Upper lobe of left lung (tissue), 6 donors: Measurements from ENCODE around the gene CPA1. TPM values are rescaled to one million over a fixed set of nuclear protein-coding genes. Genes with fewer than 3 reads are reported as not detected.

ENCODE experiments used
- ATAC-seq, 2 donors: fragments of 200-7000 bp; cut with Tn5 transposase; one replicate each; pipeline ENCODE4 v1.9.1; 2022; ENCODE audit warnings: mild to moderate bottlenecking in 2 of 2, moderate library complexity in 2 of 2; ENCODE audit not compliant: low FRiP score in 2 of 2
- DNase-seq, 2 donors: peaks; one replicate each; pipeline ENCODE4 v3.0.0-alpha.2; 2019 to 2020
- H3K27ac ChIP-seq, 4 donors: fragments of 200-600 bp; sonication (generic); one replicate each; pipeline ENCODE4 v1.5.1; 2016 to 2019
- H3K27me3 ChIP-seq, 4 donors: fragments of 200-600 bp; sonication (generic); one replicate each; pipeline ENCODE4 v1.5.1; 2017 to 2019
- H3K36me3 ChIP-seq, 4 donors: fragments of 200-600 bp; sonication (generic); one replicate each; pipeline ENCODE4 v1.5.1; 2016 to 2019
- H3K4me1 ChIP-seq, 4 donors: fragments of 200-600 bp; sonication (generic); one replicate each; pipeline ENCODE4 v1.5.1; 2018 to 2019
- H3K4me3 ChIP-seq, 4 donors: fragments of 200-600 bp; sonication (generic); one replicate each; pipeline ENCODE4 v1.5.1; 2017 to 2019; ENCODE audit warnings: mild to moderate bottlenecking in 2 of 4, moderate library complexity in 1 of 4
- H3K9me3 ChIP-seq, 4 donors: fragments of 200-600 bp; sonication (generic); one replicate each; pipeline ENCODE4 v1.5.1; 2018 to 2019
- CTCF ChIP-seq, 6 experiments: fragments of 450-650 bp in 4 of 6; fragments of 200-600 bp in 2 of 6; sonication (generic) in 2 of 6; IDR thresholded peaks; one replicate each; pipeline ENCODE4 v1.5.1; 2016 to 2019; ENCODE audit warnings: antibody characterized with exemption in 6 of 6
- EP300 ChIP-seq, 4 donors: sonication (generic); formaldehyde crosslinking; IDR thresholded peaks; one replicate each; pipeline ENCODE4 v1.5.1; 2017; ENCODE audit warnings: antibody characterized with exemption in 4 of 4, control low read depth in 2 of 4
- POLR2A ChIP-seq, 4 donors: fragments of 450-650 bp; IDR thresholded peaks; one replicate each; pipeline ENCODE4 v1.5.1; 2016 to 2017; ENCODE audit warnings: antibody characterized with exemption in 4 of 4, mild to moderate bottlenecking in 2 of 4
- POLR2AphosphoS5 ChIP-seq, 2 donors: sonication (generic); formaldehyde crosslinking; IDR thresholded peaks; one replicate each; pipeline ENCODE4 v1.5.1; 2017; ENCODE audit warnings: antibody characterized with exemption in 2 of 2
- WGBS, 2 donors: methylation state at CpG; one replicate each; pipeline ENCODE4 v1.1.5; 2017 to 2018; 5-methylcytosine and 5-hydroxymethylcytosine counted together
- total RNA-seq, 6 donors: library from RNA; depleted of rRNA in 4 of 6; stranded (reverse); fragments of >200 nt in 4 of 6; gene quantifications; one replicate each; pipeline versions ENCODE4 v1.1.0 to v1.2.1, GENCODE V29; 2016 to 2021
- donor health status: DM: no; HTN: no; CAD: no; lungs with moderate emphysema.
- donor health status: DM: no; HTN: yes; CAD: no; lungs with severe emphysema.

The CPA1 gene
- total RNA-seq, 6 donors from 2014 or later: 12.6 to 21.8 TPM; not detected in 4

GRCh38 chr7:130400120-130400572 lies 19.9 kb downstream of the CPA1 start:
- 73 to 83% methylated on average over 4 of the region's 4 CpGs for WGBS, 2 donors
- DNase-seq (no peak), ATAC-seq (no peak)
- Histone ChIP-seq H3K36me3 (peaks cover 0 to 6% (median 2%) of the 10 kb centered on the region in 4 donors), H3K4me3 (no peak overlapping the region), H3K4me1 (peaks cover 0 to 13% (median 0%) of the 10 kb centered on the region in 4 donors), H3K27ac (peak overlapping the region in 1 of 4 donors; percentile 18), H3K27me3 (no peaks in the 10 kb centered on the region), H3K9me3 (no peaks in the 10 kb centered on the region)
- TF ChIP-seq EP300 (IDR thresholded peaks at IDR 0.05): no peak
- no peak for TF ChIP-seq CTCF (IDR thresholded peaks at IDR 0.05)
- TF ChIP-seq POLR2A (IDR thresholded peaks at IDR 0.05): no peak
- TF ChIP-seq POLR2AphosphoS5 (IDR thresholded peaks at IDR 0.05): no peak

GRCh38 chr7:130401101-130401500 lies 20.8 kb downstream of the CPA1 start:
- Histone ChIP-seq H3K9me3 (no peaks in the 10 kb centered on the region), H3K4me3 (no peak overlapping the region), H3K27ac (peak overlapping the region in 1 of 4 donors; percentile 18), H3K36me3 (peaks cover 0 to 6% (median 2%) of the 10 kb centered on the region in 4 donors), H3K27me3 (no peaks in the 10 kb centered on the region), H3K4me1 (peaks cover 0 to 13% (median 0%) of the 10 kb centered on the region in 4 donors)
- no peak for ATAC-seq
- TF ChIP-seq POLR2A (IDR thresholded peaks at IDR 0.05) (no peak), POLR2AphosphoS5 (IDR thresholded peaks at IDR 0.05) (no peak), CTCF (IDR thresholded peaks at IDR 0.05) (no peak), EP300 (IDR thresholded peaks at IDR 0.05) (no peak)
- no peak for DNase-seq
- WGBS, 2 donors: 88% methylated on average over 1 of the region's 1 CpG

DNA sequence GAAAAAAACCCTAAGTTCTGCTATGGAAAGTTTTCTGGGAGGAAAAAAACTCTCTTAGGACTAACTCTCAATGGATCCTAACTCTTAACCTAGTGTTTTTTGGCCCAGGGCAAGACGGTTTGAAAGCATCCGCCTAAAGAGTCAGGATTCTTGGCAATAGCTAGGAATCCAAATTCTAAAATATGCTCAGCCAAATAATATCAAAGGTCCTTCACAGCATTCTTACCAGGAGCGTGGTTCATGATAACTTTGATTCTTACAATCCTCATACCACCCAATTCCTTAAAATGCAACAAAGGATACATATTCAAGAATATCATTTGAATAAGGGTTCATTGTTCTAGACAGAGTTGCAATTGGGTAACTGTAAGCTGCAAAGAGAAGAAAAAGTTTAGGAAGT lies 21.3 kb downstream of the CPA1 start:
- H3K27ac ChIP-seq: no peak overlapping the region
- TF ChIP-seq POLR2A (IDR thresholded peaks at IDR 0.05): no peak
- DNase-seq: no peak
- no peaks in the 10 kb centered on the region for H3K27me3 ChIP-seq
- ATAC-seq: no peak
- H3K36me3 ChIP-seq: peaks cover 0 to 6% (median 2%) of the 10 kb centered on the region in 4 donors
- WGBS, 2 donors: 82 to 83% methylated on average over 3 of the region's 3 CpGs
- H3K4me1 ChIP-seq: peaks cover 0 to 13% (median 0%) of the 10 kb centered on the region in 4 donors
- no peaks in the 10 kb centered on the region for H3K9me3 ChIP-seq
- no peak overlapping the region for H3K4me3 ChIP-seq

DNA sequence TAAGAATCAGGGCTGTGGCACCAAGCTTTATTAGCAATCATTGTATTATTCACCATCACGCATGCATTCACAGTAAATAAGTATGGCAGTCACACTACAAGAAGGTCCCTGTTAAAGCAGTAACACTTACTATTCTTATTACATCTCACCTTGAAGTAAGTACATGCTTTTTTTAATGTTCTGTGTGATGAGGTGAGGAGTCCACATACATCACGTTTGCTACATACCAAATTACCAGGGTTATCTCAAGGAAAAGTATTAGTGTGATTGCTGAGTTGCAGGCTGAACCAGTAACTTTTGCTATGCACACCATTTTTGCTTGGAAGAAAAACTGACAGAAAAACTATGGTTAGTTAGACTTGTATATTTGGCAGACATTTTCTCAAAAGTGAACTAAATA lies 24.7 kb downstream of the CPA1 start:
- Histone ChIP-seq H3K4me1 (peaks cover 0 to 10% (median 2%) of the 10 kb centered on the region in 4 donors), H3K27ac (no peak overlapping the region), H3K36me3 (peaks cover 0 to 6% (median 2%) of the 10 kb centered on the region in 4 donors), H3K4me3 (no peak overlapping the region), H3K27me3 (no peaks in the 10 kb centered on the region), H3K9me3 (no peaks in the 10 kb centered on the region)
- no peak for DNase-seq
- 84 to 90% methylated on average over 2 of the region's 2 CpGs for WGBS, 2 donors
- no peak for ATAC-seq
- TF ChIP-seq POLR2AphosphoS5 (IDR thresholded peaks at IDR 0.05) (no peak), CTCF (IDR thresholded peaks at IDR 0.05) (no peak), EP300 (IDR thresholded peaks at IDR 0.05) (no peak), POLR2A (IDR thresholded peaks at IDR 0.05) (no peak)

GRCh38 chr7:130409067-130409711 lies 28.9 kb downstream of the CPA1 start:
- Histone ChIP-seq H3K27me3 (no peaks in the 10 kb centered on the region), H3K4me3 (no peak overlapping the region), H3K4me1 (peaks cover 0 to 10% (median 2%) of the 10 kb centered on the region in 4 donors), H3K27ac (peak overlapping the region in 1 of 4 donors; percentile 12), H3K9me3 (no peaks in the 10 kb centered on the region), H3K36me3 (no peaks in the 10 kb centered on the region)
- 59 to 60% methylated on average over 3 of the region's 3 CpGs for WGBS, 2 donors
- DNase-seq: no peak
- no peak for ATAC-seq
- TF ChIP-seq CTCF (IDR thresholded peaks at IDR 0.05) (no peak), POLR2A (IDR thresholded peaks at IDR 0.05) (no peak)
